Epithelial cell of esophagus (primary cell): Measurements from ENCODE around the gene TIMM9.

Experiments
- DNase-seq: peaks from one replicate; pipeline ENCODE4 v3.0.0; 2010; ENCODE audit warnings: low read depth
- H3K4me3 ChIP-seq: 2 replicates; pipeline ENCODE4 v1.5.1; 2011; ENCODE audit warnings: mild to moderate bottlenecking, low read length, control low read depth
- CTCF ChIP-seq: IDR thresholded peaks from 2 replicates; pipeline ENCODE4 v1.5.1; 2011; ENCODE audit warnings: low read depth, mild to moderate bottlenecking, low read length, control low read depth, inconsistent platforms; ENCODE audit not compliant: insufficient read depth; ENCODE audit errors: missing control alignments

The TIMM9 gene

GRCh38 chr14:58463147-58463546, 35.8 kb upstream of the TIMM9 start:
- TF ChIP-seq CTCF, result no peak
- no peak for DNase-seq
- H3K4me3 ChIP-seq, result no peak overlapping the region

DNA sequence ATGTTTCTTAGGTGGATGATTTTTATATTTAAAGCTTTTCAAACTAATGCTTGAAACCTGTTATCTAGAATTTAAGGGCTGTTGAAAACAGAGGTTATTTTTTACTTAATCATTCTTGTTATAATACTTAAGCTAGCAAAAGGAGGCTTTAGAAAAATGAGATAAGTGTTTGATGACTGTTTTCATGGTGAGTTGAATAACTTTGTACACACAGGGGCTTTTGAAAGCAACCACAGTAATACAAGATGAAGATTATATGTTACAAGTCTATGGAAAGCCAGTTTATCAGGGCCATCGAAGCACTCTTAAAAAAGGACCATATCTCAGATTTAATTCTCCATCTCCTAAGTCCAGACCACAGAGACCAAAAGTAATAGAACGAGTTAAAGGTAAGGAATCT, 33.4 kb upstream of the TIMM9 start:
- no peak overlapping the region for H3K4me3 ChIP-seq
- no peak for TF ChIP-seq CTCF
- no peak for DNase-seq

DNA sequence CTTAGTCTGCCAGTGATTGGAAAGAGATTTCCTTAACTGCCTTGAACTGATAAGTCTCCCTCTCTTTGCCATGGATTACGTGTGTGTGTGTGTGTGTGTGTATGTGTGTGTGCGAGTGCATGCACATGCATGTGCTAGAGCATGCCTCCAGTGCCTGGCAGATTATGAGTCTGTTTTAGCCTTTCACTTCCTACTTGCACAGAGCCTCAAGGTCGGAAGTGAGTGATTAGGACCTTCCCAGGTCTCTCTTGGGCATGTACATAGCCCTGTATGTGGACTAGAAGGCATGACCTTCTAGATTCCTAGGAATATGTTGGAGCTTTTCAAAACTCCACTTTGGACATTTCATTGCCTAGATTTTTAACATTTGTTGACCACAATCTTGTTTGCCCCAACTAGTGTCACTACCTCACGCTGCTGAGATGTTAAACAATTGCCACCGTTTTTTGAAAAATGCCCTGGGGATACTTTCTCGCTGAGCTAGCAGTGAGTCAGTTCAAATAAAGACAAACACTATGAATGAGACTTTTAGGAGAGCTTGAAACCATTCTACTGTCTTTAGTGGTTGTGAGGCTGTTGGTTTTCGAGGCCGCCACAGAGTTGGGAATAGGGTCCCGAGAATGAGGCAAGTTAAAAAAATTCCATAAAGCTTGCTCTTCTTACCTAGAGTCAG, 28.4 kb upstream of the TIMM9 start:
- peak; percentile 90 for DNase-seq
- H3K4me3 ChIP-seq, result no peak overlapping the region
- no peak for TF ChIP-seq CTCF

DNA sequence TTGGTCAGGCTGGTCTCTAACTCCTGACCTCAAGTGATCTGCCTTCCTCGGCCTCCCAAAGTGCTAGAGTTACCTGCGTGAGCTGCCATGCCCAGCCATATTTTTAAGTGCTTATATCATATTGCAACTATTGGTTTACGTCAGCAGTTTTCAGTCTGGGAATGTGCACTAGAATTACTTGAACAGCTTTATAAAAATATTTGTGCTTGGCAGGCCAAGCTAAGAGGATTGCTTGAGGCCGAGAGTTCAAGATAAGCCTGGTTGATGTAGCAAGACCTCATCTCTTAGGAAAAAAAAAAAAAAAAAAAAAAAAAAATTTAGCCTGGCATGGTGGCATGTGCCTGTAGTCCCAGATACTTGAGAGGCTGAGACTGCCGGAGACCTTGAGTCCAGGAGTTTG, 17.3 kb upstream of the TIMM9 start:
- no peak for DNase-seq
- H3K4me3 ChIP-seq, result no peak overlapping the region
- TF ChIP-seq CTCF, result no peak

- no peak for DNase-seq
- no peak for TF ChIP-seq CTCF
- H3K4me3 ChIP-seq, result no peak overlapping the region
Observed at GRCh38 chr14:58439476-58439875, 12.1 kb upstream of the TIMM9 start.

DNA sequence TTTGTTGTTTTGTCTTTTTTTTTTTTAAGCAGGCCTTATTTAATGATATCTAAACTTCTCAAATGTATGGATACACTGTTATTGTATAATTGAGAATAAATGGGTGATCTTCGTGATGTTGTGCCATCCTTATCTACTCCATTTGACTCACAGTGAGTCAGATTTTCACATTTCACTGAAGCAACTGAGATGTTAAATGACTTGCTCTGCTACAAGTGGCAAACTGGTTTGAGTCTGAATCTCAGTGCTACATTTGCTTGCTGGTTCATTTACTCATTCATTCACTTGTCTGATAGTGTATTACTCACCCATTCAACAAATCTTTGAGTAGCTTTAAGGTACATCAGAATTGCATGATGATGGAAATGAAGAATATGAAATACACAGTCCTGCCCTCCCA, 2.8 kb upstream of the TIMM9 start:
- no peak for TF ChIP-seq CTCF
- no peak overlapping the region for H3K4me3 ChIP-seq
- peak; percentile 92 for DNase-seq

GRCh38 chr14:58428118-58428683, 870 bp upstream of the TIMM9 start:
- DNase-seq, result peak; percentile 68
- TF ChIP-seq CTCF, result no peak
- peak overlapping the region; percentile 91 for H3K4me3 ChIP-seq
